HG03280 (cell line): Measurements from ENCODE around the gene CHFR.
"Not testable (repeated sequence)": the region's sequence is repeated elsewhere in the genome, so short reads cannot be mapped to it uniquely, and the experiment has no call there.

ENCODE experiments used
- ATAC-seq: cut with Tn5 transposase; IDR thresholded peaks from one replicate; pipeline ENCODE4 v1.9.1; 2021; ENCODE audit warnings: mild to moderate bottlenecking, moderate library complexity; ENCODE audit not compliant: unreplicated experiment

CHFR gene

GRCh38 chr12:132814232-132814631 lies 73.2 kb downstream of the CHFR start:
- ATAC-seq, result no peak

- ATAC-seq, result no peak
Observed at GRCh38 chr12:132813443-132813842, 74.0 kb downstream of the CHFR start.

GRCh38 chr12:132812631-132813305 lies 74.6 kb downstream of the CHFR start:
- ATAC-seq, result no peak

GRCh38 chr12:132809391-132809790 lies 78.0 kb downstream of the CHFR start:
- ATAC-seq, result not testable (repeated sequence)

GRCh38 chr12:132807295-132808092 lies 79.9 kb downstream of the CHFR start:
- ATAC-seq, result no peak

GRCh38 chr12:132806857-132807256 lies 80.5 kb downstream of the CHFR start:
- ATAC-seq, result no peak

GRCh38 chr12:132804426-132804861 lies 83.0 kb downstream of the CHFR start:
- no peak for ATAC-seq

GRCh38 chr12:132803888-132804287 lies 83.5 kb downstream of the CHFR start:
- ATAC-seq, result no peak

GRCh38 chr12:132803125-132803524 lies 84.3 kb downstream of the CHFR start:
- no peak for ATAC-seq

- no peak for ATAC-seq
Observed at GRCh38 chr12:132801741-132802140, 85.7 kb downstream of the CHFR start.

- ATAC-seq, result no peak
Observed at GRCh38 chr12:132798836-132799235, 88.6 kb downstream of the CHFR start.

GRCh38 chr12:132797820-132798570 lies 89.4 kb downstream of the CHFR start:
- ATAC-seq, result no peak

GRCh38 chr12:132795847-132796246 lies 91.6 kb downstream of the CHFR start:
- no peak for ATAC-seq

- ATAC-seq, result not testable (repeated sequence)
Observed at GRCh38 chr12:132791940-132792339, 95.5 kb downstream of the CHFR start.

GRCh38 chr12:132789099-132789471 lies 98.3 kb downstream of the CHFR start:
- no peak for ATAC-seq

- no peak for ATAC-seq
Observed at GRCh38 chr12:132788375-132789098, 98.9 kb downstream of the CHFR start.

- ATAC-seq, result no peak
Observed at GRCh38 chr12:132787877-132788276, 99.5 kb downstream of the CHFR start.

- no peak for ATAC-seq
Observed at GRCh38 chr12:132786192-132786591, 101.2 kb downstream of the CHFR start.

- no peak for ATAC-seq
Observed at GRCh38 chr12:132784580-132784979, 102.8 kb downstream of the CHFR start.

- ATAC-seq, result no peak
Observed at GRCh38 chr12:132783917-132784531, 103.4 kb downstream of the CHFR start.
